NK-92 treated with Interleukin-12 subunit alpha and Interleukin-12 subunit beta, amount 100 ng/mL, for 24 hours (cell line): ENCODE results near the gene CACNA2D4.

Experiments
- DNase-seq: peaks from one replicate; lab custom pipeline; 2025; lab: John Stamatoyannopoulos, UW

CACNA2D4 gene

DNA sequence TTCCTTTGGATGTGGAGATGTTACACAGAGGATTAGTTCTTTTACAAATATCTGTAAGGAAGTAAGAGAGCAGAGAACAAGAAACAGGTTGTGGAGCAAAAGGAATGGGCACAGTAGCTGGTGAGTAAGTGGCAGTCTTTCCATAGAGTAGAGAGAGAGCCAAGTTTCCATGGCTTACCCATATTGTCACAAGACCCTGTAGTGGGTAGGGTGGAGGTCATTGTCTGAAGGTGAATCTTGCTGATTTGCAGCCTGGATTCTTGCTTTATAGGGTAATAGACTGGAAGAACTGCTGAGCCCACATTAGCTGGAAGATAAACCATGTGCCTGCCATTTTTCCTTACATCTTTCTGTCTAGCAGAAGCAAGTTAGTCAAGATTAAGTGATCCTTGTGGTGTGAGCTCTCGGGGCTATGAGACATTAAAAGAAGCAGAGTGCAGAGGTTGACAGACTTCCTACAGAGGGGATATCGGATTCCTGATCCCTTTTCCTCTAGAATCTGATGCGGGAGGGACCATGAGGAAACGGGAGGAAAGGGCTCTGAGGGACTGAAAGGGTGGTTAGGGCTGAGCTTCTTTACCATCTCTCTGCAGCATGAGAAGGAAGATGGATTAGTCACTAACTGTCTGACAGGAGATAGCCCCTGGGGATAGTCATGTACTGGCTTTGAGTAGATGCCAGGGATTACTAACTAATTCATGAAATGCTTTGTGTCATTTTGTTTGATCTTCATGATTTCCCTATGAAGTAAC lies 142.1 kb downstream of the CACNA2D4 start:
- no peak for DNase-seq

DNA sequence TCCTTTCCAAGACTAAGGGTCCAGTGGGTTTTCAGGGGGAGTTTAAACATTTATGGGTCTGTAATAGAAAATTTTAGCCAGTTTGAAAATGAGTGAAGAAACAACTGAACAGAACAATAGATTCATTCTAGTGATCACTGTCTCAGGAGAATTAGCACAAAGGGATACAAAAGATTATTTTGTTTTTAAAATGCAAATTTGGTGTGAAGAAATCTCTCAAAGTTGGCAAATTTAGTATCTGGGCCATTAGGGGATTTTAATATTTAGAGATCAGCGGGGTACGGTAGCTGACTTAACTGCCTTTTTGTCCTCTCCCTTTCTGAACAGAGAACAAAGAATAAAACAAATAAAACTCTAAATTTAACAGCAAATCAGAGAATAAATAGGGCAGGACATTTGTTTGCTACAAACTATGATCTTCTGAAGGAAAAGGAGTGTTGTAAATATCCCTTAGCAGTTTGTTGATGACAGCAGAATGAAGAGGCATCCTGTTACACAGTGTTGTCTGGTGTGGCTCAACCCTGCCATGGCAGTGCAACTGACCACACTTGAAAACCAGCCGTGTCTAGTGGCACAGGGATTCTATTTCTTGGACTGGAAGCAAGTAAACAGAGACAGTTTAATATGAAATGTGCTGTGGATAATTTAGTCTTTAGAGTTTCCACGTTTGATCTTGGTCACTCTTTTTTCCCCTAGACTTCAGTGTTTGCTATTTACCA lies 144.4 kb downstream of the CACNA2D4 start:
- no peak for DNase-seq

DNA sequence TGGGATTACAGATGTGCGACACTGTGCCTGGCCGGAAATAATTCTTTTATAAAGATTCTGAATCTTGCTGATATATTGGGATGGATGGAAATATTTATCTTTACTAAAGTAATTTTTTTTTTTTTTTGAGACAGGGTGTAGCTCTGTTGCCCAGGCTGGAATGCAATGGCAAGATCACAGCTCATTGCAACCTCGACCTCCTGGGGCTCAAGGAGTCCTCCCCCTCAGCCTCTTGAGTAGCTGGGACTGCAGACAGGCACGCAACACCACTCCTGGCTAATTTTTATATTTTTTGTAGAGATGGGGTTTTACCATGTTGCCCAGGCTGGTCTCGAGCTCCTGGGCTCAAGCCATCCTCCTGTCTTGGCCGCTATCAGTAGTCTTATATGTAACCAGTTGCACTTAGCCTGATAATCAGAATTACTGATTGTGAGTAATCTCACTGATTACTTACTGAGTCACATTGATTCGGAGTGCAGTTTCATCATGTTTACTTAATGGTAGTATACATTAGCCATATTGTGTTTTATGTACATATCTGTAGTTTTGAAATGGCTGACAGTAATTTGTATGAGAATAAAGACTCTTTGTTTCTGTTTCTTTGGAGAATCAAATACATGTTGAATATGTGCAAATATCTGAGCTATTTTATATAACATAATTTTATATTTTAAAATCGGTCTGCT lies 148.5 kb downstream of the CACNA2D4 start:
- no peak for DNase-seq

DNA sequence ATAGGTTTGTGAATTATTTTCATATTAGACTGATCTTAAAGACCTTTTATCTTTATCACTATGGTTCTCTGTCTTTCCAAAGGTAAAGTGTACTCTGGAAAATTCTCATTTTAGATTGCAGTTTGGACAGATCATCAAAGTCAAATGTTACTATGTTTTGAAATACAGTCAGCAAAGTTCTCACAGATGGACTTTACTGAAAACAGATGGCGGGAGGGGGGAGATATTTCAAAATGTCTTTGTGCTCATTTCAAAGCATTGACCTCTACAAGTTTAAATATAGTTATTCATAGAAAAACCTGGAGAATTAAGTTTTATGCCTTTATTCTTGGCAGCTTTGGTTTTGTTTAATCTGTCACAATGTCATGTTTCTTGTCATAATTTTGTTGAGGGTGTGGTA lies 149.8 kb downstream of the CACNA2D4 start:
- no peak for DNase-seq

DNA sequence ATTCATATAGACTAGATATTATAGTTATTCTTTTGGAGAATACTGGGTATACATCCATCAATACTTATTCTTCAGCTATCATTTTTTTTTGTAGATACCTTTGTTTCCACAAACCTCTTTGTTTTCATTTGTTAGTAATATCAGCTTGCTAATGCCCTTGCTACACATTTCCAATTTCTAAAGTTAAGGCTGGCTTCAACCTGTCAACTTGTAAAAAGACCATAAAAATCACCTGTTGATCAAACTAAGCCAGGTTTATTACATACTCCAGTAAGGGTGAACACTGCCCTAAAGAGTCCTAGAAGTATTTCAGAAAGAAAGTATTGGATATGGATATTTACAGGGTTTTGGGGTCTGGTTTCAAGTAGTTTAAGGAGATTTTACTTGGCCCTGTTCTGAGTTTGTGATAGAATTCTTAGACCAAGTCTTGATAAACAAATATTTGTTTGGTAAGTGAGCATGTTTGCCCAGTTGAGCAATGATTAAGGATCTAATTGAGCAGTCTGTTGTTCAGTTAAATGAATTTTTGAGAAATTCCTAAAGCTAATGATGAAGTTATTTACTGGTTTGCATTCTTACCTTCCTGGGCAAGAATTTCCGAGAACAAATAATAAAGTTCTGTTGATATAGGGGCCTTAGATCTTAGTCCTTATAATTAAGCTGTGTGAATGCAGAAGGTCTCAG lies 150.9 kb downstream of the CACNA2D4 start:
- DNase-seq: no peak

DNA sequence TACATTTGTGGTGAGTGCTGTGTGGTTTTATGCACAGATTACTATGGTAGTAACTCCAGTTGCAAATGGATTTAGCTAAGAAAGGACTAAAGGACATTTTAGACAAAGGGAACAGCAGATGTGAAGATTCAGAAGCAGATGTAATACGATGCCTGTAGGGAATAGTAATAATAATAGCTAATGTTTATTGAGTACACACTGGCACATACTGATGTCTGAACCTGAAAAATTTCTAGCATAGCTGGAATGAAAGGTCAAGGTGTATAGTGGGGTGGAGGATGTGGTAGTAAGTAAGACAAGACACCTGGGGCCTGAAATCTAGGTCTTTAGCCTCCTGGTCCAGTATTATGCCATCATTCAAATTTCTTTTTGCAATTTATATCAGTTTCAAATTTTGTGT lies 152.3 kb downstream of the CACNA2D4 start:
- DNase-seq: no peak

DNA sequence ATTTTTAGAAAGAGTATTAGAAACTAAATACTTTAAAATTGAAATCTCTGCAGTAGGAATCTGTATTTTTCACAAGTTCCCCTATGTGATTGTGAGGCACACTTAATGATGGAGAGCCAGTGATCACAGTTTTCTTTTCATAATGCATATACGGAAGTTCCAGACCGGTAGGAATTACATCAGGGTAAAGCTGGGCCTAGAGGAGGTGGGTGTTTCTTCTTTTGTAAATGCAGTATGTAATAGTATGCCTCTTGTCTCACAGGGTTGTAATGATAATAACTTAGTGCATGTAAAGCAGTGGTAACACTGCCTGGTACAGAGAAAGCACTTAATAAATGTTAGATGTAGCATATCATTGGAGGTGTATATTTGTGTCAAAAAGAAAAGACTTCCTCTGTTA lies 155.3 kb downstream of the CACNA2D4 start:
- DNase-seq: no peak

DNA sequence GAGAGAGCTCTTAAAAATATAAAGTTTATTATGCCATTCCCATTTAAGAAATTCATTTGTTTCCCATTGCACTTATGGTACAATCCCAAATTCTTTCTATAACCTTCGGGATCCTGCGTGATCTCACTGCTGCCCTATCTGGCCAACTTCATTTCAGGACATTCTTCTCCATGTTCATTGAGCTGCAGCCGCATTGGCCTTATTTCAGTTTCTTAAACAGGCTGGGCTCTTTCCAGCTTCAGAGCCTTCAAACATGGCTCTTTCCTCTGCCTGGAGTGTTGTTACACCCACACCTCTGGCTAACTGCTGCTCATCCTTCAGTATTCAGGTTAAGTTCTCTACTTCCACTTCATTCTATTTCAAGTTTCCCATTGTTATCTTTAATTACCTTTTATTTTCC lies 156.6 kb downstream of the CACNA2D4 start:
- DNase-seq: no peak

DNA sequence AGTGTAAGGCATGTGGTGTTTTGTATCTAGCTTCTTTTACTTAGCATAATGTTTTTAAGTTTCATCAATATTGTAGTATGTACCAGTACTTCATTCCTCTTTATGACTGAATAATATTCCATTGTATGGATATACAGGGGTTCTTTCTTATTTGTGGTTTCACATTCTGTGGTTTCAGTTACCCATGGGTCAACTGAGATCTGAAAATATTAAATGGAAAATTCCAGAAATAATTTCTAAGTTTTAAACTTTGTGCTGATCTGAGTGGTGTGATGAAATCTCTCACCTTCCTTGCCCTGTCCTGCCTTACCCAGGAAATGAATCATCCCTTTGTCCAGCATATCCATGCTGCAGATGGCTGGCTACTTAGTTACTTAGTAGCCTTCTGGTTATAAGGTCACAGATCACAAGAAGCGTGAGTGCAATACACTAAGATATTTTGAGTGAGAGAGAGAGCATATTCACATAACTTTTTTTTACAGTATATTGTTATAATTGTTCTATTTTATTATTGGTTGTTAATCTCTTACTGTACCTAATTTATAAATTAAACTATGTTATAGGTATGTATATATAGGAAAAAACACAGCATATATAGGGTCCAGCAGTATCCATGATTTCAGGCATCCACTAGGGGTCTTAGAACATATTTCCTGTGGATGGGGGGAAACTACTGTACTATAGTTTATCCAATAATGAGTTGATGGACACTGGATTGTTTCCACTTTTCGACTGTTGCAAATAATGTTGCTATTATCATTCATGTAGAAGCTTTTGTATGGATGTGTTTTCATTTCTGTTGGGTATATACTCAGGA lies 157.7 kb downstream of the CACNA2D4 start:
- DNase-seq: no peak

DNA sequence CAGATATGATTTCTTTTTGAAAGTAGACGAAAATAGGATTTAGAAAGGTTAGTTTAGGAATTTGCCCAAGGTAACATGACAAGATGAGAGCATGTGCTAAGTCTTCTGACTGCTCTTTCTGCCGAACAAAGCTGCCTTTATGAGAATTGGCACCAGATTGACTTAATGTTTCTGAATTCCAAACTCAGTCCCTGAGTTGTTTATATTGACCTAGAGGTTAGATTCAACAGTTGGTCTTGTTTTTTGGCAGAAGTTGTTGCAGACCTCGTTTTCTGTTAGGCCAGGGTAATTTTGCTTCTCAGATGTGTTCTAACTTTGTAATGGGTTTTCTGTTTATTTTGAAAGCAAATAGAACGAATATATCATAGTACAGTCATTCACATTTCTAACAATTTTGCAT lies 159.6 kb downstream of the CACNA2D4 start:
- DNase-seq: no peak

DNA sequence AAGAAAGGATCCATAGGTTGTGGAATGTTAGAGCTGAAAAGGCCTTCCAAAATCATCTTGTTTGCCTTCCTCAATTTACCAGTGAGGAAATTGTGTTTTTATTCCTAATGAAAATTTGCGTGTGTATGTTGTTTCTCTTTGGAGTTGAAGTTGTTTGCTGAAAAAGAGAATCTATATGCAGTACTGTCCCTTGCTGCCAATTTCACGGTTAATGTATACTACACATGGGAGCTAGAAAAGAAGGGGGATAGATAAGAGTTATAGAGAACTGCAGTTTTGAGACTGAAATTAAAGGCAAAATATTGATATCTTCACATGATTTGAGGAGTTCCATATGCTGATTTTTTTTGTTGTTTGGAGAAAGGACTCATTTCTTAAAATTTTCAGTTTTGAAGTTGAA lies 160.1 kb downstream of the CACNA2D4 start:
- DNase-seq: no peak

DNA sequence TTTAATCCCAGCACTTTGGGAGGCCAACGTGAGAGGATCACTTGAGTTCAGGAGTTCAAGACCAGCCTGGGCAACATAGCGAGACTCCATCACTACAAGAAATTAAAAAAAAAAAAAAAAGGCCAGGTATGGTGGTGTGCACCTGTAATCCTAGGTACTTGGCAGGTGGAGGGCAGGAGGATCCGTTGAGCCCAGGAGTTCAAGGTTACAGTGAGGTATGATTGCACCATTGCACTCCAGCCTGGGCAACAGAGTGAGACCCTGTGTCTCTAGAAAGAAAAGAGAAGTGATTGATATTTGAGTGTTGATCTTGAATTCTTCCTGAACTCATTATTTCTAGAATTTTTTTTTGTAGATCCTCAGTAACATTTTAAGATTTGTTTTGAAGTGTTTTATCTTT lies 168.2 kb downstream of the CACNA2D4 start:
- DNase-seq: no peak

DNA sequence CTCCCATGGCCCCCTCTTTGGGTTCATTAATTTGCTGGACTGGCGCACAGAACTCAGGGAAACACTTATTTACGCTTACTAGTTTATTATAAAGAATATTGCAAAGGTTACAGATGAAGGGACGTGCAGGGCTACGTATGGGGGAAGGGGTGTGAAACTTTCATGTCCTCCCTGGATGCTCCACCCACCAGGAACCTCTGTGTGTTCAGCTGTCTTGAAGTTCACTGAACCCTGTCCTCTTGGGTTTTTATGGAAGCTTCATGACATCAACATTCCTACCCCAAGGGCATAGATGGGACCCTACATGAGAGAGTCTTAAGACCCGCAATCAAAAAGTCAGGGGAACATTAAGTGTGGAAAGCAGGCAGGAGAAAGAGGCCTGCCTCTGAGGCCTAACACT lies 169.4 kb downstream of the CACNA2D4 start:
- no peak for DNase-seq

DNA sequence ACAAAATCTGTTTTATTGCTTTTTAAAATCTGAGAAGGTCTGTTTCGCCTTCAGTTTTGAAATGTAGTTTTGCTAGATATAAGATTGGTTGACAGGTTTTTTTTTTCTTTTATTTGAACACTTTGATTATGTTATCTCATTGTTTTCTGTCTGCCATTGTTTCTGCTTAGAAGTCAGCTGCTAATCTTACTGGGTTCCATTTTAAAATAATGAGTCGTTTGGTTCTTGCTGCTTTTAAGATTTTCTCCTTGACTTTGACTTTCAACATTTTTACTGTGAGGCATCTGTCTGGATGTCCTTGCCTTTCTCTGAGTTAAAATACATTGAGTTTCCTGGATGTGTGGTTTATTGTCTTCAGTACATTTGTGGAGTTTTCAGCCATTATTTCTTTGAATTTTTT lies 170.8 kb downstream of the CACNA2D4 start:
- no peak for DNase-seq

DNA sequence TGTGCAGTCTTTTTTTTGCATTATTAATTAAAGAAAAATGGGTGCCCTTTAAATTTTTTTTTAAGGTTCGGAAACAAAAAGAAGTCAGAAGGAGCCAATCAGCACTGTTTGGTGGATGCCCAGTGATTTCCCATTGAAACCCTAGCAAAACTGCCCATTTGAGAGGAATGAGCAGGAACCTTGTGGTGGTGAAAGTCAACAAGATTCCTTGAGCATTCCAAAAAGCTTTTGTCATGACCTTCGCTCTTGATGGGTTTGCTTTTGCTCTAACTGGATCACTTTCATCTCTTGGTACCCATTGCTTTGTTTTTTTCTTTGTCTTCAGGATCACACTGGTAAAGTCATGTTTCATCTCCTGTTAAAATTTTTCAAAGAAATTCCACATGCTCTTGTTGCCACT lies 173.5 kb downstream of the CACNA2D4 start:
- no peak for DNase-seq
